ENCODE results near the gene KATNAL2. TPM values are rescaled to one million over a fixed set of nuclear protein-coding genes. Genes with fewer than 3 reads are reported as not detected.

Gene KATNAL2
- total RNA-seq (1 to 10 TPM in 2 of 4 donors, under 1 TPM in 2; 0.21 to 1.7 (median 0.79) TPM), polyA plus RNA-seq (under 1 TPM; 0.19 to 0.49 (median 0.24) TPM)
- long read RNA-seq, donor 1: 0 reads
- long read RNA-seq, donor 2, partial matches to known transcripts: 0 of 1 reads
- long read RNA-seq, donor 2, other reads (novel, unspliced or antisense): 1 of 1 reads

- H3K4me3 ChIP-seq: peak within 1 kb of the TSS; percentile 86
These were observed at the start of gene KATNAL2, which contains the start of gene PIAS2 for GRCh38 chr18:46917108-46917802. Gene KATNAL2 (plus strand): TSS chr18:46917602. CDS start chr18:46946873, 29,271 bp downstream. Gene PIAS2 (minus strand): TSS chr18:46917507. CDS start chr18:46917345, 162 bp downstream.

GRCh38 chr18:46868169-46868921 lies 49.1 kb upstream of the KATNAL2 start:
- no peak for TF ChIP-seq CTCF (IDR thresholded peaks at IDR 0.05)
- Histone ChIP-seq H3K27ac (no peak overlapping the region), H3K9me3 (peaks cover 8% of the 10 kb centered on the region), H3K4me1 (no peaks in the 10 kb centered on the region), H3K4me3 (no peak overlapping the region), H3K27me3 (ENCODE audit: insufficient read depth in 3 of 3, low read length in 2 of 3) (no peaks in the 10 kb centered on the region), H3K36me3 (ENCODE audit: insufficient read depth in 1 of 2, low read depth in 1 of 2) (peaks cover 0 to 1% of the 10 kb centered on the region in 2 donors)
- intact Hi-C loops (cut with DNase I): no loop called here
- ATAC-seq (no peak), DNase-seq (no peak)
- WGBS, 3 donors: 95 to 98% (median 98%) methylated on average over 11 of the region's 11 CpGs

More at GRCh38 chr18:46917108-46917802, at the start of gene KATNAL2, which contains the start of gene PIAS2:
- peaks cover 32% of the 10 kb centered on the region for H3K4me1 ChIP-seq
- H3K27ac ChIP-seq: peak within 1 kb of the TSS; percentile 94
- H3K36me3 ChIP-seq (ENCODE audit: insufficient read depth in 1 of 2, low read depth in 1 of 2): no peaks in the 10 kb centered on the region
- ATAC-seq (peak; percentile 90 to 93 (median 90)), DNase-seq (peak; percentile 82 to 89)
- H3K9me3 ChIP-seq: no peaks in the 10 kb centered on the region
- no peaks in the 10 kb centered on the region for H3K27me3 ChIP-seq (ENCODE audit: insufficient read depth in 3 of 3, low read length in 2 of 3)
- TF ChIP-seq CTCF (IDR thresholded peaks at IDR 0.05): no peak
- WGBS, 3 donors: 0 to 1% (median 0%) methylated on average over 49 to 107 of the region's 107 CpGs
- intact Hi-C loops (cut with DNase I): no loop called here

GRCh38 chr18:46877329-46877987 lies 39.9 kb upstream of the KATNAL2 start:
- 95 to 97% (median 96%) methylated on average over 15 of the region's 15 CpGs for WGBS, 3 donors
- intact Hi-C loops (cut with DNase I): no loop called here

More at GRCh38 chr18:46877329-46877987, 39.9 kb upstream of the KATNAL2 start:
- H3K9me3 ChIP-seq: peaks cover 7% of the 10 kb centered on the region
- no peaks in the 10 kb centered on the region for H3K27me3 ChIP-seq (ENCODE audit: insufficient read depth in 3 of 3, low read length in 2 of 3)
- DNase-seq (no peak), ATAC-seq (no peak)
- H3K36me3 ChIP-seq (ENCODE audit: insufficient read depth in 1 of 2, low read depth in 1 of 2): no peaks in the 10 kb centered on the region
- H3K4me1 ChIP-seq: no peaks in the 10 kb centered on the region
- no peak overlapping the region for H3K27ac ChIP-seq
- H3K4me3 ChIP-seq: no peak overlapping the region
- TF ChIP-seq CTCF (IDR thresholded peaks at IDR 0.05): no peak

All from psoas muscle (tissue), 8 donors.